ENCODE results near the gene TBC1D1.
A peak's percentile ranks its signal among the peaks of the same experiment; 100 is the strongest.

Gene TBC1D1

DNA sequence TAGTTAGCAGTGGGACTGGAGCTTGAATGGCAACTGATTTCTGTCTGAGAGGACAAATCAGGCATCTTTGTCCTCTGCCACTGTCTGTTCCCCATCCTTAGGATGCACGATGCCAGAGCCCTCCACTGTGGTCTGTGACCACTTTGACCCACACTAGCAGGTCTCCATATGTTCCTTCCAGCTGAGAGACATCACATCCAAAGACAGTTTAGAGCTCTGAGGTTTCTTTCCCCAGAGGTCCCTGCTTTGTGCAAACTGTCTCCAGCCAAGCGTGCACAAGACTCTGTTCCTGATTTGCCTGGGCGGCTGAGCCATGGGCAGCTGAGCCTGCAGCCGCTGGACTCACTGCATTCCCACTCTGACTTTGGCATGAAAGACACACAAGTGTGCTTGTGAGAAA is 167.3 kb downstream of the TBC1D1 start:
- DNase-seq, result no peak

- DNase-seq, result no peak
These were observed 170.0 kb downstream of the TBC1D1 start for GRCh38 chr4:38060829-38061431.

- peak; percentile 9 to 32 for DNase-seq
These were observed 171.3 kb downstream of the TBC1D1 start for GRCh38 chr4:38062088-38062775.

DNA sequence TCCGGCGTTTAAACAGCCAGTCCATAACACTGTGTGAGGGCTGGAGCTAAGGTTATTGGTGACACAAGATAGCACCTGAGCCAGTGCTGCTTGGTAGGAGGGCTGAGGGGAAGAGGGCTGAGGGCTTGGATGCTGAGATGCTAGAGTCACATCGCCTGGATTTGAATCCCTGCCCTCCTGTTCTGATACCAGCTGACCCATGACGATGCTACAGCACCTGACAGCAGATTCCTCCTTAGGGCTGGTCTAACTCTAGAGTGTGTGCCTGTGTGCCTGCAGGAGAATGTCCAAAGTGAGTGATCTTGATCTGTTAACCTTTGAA is 171.9 kb downstream of the TBC1D1 start:
- no peak for DNase-seq

- DNase-seq, result no peak
These were observed 174.3 kb downstream of the TBC1D1 start for GRCh38 chr4:38065176-38065575.

DNA sequence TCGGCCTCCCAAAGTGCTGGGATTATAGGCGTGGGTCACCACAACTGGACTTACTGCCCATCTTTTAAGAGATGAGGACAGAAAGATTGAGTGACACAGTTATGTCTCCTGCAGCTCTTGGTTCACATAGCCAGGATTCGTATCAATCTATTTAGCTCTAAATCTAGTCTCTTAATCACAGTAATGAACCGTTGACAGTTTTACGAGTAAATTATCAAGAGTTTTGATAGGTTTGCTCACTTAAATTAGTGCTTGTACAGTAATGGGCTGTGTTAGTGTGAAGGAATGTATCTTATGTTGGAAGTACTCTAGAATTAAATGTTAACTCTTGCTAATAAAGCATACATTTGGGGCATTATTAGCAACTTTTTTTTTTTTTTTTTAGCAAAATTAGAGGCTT is 175.0 kb downstream of the TBC1D1 start:
- no peak for DNase-seq

GRCh38 chr4:38067499-38067898 is 176.6 kb downstream of the TBC1D1 start:
- DNase-seq, result no peak

DNA sequence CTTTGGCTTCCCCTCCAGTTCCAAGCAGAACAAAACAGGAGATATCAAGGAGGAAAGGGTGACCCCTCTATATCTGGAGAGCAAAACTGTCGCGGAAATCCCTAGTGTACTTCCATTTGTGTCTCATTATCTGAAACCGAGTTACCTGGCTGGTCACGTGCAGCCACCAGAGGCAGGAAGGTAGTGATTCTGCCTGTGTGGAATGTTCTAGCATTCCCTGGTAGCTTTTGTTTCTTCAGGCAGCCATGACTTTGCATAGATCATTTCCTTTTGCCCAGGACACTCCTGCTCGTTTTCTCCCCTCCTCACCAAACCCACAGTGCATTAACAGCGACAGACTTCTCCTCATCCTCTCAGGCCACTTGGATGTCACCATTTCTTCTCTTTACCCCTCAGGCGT is 177.2 kb downstream of the TBC1D1 start:
- DNase-seq, result no peak

GRCh38 chr4:38069271-38069760 is 178.4 kb downstream of the TBC1D1 start:
- DNase-seq, result no peak

GRCh38 chr4:38071801-38072431 is 181.0 kb downstream of the TBC1D1 start:
- DNase-seq, result no peak

GRCh38 chr4:38072578-38072977 is 181.7 kb downstream of the TBC1D1 start:
- no peak for DNase-seq

DNA sequence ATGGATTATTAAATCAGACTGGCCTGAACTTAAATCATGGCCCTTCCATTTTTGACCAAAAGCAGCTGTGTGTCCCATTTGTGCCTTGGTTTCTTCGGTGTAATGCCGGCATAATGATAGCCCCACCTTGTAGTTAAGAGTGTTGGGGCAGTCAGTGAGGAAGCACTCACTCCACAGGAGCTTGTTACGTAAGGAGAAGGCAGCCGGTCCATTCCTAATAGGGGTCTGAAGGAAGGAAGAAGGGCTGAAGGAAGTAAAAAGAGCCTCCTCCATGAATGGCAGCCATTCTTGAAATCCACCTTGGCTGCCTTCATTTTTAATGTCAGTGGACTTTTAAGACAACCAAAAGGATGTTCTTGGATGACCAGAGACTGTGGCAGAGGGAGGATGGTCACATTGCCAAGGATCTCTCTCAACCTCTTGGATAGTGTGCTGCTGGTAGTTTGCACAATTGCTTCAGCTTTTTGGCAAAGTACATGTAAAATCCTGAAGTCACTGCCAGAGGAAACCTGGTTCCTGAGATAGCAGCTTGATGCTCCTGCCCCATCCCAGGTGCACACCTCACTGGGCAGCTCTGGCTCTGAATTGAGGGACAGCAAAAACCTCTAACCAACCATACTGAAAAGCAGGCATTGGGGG is 182.8 kb downstream of the TBC1D1 start:
- DNase-seq, result no peak

DNA sequence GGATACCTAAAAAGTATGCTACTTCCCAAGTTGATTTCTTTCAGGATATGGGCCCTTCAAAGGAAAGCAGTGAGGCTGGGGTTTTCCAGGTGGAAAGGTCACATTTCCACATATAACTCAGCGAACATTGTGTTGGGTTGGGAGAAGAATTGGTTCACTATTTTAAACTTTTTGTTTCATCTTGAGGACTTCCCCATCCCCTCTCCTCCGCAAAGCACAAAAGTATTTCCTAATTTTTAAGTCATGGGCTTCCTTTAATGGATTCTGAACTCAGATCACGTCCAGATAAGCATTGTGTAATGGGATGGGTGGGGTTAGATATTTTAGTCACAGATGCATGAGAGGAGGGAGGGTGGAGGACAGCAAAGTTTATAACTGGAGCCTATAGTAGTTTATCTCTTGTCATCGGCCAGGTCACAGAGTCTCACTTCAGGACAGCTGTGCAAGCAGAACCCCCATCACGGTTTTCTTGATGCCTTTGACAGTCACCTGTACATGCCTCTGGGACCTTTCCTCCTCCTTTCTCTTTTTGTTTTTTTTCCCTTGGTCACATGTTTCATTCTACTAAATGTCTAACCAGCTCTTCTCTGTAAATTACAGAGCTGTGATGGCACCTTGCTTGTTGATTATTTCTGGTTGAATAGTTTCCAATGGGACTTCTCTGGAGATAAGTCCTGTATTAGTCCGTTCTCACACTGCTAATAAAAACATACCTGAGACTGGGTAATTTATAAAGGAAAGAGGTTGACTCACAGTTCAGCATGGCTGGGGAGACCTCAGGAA is 184.7 kb downstream of the TBC1D1 start:
- peak; percentile 34 to 93 for DNase-seq

DNA sequence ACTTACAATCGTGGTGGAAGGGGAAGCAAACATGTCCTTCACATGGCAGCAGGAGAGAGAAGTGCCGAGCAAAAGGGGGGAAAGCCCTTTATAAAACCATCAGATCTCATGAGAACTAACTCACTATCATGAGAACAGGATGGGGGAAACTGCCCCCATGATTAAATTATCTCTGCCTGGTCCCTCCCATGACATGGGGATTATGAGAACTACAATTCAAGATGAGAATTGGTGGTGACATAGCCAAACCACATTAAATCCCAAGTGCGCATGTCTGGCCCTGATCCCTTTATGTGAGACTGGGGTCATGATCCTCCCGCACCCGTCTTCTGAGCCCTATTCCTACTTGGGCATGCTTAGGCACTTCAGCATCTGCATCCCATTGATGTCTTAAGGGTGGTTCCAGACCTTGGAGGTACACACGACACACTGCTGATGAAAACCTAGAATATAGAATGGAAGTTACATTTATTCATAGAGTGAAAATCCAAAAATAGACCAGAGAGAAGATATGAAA is 185.3 kb downstream of the TBC1D1 start:
- no peak for DNase-seq

GRCh38 chr4:38077791-38078489 is 187.1 kb downstream of the TBC1D1 start:
- no peak for DNase-seq

DNA sequence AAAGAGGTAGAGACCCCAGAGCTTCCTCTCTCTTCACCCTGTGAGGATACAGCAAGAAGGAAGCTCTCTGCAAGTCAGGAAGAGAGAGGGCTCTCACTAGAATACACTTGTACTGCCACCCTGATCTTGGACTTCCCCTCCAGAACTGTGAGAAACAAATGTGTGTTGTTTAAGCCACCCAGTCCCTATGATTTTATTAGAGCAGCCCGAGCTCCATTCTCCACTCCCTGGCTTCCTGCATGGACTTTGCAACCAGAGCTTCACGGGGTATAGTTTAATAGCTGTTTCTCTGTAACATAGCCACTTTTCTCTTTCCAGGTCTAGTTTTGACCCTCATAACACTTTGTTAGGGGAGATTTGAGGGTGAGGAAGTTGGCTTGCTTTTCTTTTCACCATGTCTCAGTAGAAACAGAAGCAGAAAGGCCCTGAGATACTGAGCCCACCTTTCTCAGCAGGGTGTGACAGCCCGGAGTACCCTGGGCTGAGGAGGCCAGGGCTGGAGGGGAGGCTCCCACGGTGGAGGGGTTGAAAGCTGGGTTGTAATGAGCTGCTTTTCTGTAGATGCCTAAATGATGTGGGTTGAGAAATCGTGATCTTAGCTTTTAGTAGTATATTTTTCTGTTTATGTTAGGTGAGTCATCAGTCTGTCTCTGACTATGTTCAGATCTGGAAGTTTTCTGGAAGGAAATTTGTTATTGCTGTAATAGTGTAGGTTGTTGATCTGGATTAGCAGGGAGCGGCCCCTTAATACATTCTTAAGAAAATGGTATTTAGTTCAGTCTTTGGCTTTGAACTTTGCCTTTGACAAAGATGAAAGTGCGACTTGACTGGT is 187.9 kb downstream of the TBC1D1 start:
- peak in 1 of 2 donors; percentile 32 for DNase-seq

DNA sequence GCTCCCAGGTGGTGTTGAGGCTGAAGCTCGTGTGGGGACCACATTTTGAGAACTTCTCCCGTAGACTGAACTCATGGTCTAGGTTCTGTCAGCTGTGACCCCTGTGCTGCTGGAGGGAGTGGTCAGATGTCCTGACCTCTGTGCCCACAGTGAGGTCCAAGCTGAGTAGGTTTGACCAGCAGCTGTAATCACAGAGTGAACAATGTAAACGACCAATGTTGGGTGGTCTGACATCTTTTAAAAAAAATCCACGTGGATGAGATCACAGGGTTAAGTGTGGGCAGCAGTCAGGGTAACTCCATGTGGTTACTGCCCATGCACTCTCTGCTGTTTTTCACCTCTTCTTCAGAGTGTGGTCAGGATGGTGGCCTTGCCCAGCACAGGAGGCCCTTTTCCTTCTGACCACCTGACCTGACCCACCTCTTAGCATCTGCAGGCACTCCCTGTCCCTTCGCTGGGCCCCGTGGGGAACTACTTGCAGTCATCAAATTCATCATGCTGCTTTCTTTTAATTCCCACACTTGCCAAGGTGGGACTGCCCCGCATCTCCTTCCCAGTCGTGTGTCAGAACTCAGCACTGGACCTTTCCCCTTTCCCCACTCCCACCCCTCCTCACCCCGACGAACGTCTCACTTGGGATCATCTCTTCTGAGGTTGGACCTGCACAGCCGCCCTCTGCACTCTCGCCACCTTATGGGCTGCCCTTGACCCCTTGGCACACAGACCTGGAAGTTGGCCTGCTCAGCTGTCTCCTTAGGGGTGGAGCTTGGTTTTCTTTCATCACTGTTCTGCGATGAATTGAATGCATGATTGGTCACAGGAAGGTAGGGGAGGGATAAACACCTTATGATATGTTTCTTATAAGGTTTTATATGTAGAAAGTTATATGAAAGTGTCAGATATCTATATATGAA is 189.4 kb downstream of the TBC1D1 start:
- no peak for DNase-seq

GRCh38 chr4:38082021-38082420 is 191.1 kb downstream of the TBC1D1 start:
- DNase-seq, result no peak

DNA sequence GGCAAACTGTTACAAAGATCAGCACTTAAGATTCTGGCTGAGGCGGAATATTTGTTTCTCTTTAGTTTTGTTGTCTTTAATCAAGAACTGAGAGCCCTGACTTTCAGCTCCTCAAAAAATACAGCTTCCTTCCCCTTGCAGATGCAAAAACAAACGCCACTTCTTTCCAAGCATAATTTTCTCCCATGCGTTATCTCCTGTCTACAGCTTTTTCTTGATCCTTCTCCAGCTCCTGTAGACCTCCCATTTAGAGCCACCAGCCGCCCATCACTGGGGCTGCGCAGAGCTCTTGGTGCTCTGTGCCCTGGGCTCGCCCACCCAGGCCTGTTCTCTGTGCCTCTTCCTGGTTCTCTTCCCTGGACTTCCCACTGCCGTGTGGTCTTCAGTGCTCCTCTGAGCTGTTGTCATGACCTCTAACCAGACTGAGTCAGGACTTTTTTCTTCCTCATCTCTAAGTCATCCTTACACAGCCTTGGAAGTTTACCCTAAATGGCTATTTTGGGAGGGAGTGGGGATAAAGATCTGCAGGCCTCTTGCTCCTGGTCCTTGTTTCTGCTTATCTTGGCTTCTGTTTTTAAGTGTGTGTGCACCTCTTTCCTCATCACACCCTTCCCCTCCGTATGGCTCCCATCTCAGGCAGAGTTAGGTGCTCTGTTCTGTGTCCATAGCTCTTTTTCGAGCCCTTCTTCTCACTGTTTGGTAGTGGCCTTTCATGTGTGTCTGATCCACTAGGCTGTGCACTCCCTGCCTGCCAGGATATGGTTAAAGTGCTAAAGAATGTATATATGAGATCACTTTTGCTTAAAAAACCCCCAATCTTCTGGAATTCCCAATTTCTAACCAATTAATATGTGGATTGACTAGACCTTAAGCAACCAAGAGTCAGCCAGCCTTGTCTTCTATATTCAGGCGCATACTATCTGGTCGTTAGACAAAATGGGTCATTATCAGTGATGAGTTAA is 191.8 kb downstream of the TBC1D1 start:
- DNase-seq, result no peak
